ENCODE results near the gene KCNJ16. TPM values are rescaled to one million over a fixed set of nuclear protein-coding genes. Genes with fewer than 3 reads are reported as not detected.

KCNJ16 gene
- total RNA-seq, 1 donor from 2014 or later = 0.23 TPM

DNA sequence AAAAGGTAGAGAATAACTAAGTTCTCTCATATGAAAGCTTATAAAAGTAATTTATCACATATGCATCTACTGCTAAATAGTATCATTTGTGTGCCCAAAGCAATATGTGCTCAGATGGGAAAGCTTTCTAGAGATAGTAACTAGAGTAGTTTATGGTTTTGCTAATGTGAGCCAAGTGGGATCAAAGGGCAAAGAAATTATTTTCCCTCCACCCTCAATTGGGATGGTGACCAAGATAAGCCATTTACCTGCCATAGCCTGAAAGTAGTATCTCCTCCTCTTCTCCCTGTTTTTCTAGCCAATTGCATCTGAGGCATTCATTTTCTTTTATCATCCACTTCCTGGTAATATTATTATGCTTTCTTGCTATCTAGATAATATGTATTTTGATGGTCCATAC is 41.9 kb upstream of the KCNJ16 start:
- Mint-ChIP-seq H3K4me3 (ENCODE audit: unreplicated experiment) (no peak overlapping the region), H3K27ac (ENCODE audit: unreplicated experiment) (no peak overlapping the region), H3K4me1 (ENCODE audit: unreplicated experiment) (peaks cover 5% of the 10 kb centered on the region), H3K36me3 (ENCODE audit: low read depth, unreplicated experiment) (no peaks in the 10 kb centered on the region), H3K9me3 (ENCODE audit: unreplicated experiment) (no peaks in the 10 kb centered on the region), H3K27me3 (ENCODE audit: unreplicated experiment) (no peaks in the 10 kb centered on the region)
- TF ChIP-seq CTCF (IDR thresholded peaks at IDR 0.05; ENCODE audit: unreplicated experiment) = no peak
- no peak for DNase-seq (ENCODE audit: low spot score)

DNA sequence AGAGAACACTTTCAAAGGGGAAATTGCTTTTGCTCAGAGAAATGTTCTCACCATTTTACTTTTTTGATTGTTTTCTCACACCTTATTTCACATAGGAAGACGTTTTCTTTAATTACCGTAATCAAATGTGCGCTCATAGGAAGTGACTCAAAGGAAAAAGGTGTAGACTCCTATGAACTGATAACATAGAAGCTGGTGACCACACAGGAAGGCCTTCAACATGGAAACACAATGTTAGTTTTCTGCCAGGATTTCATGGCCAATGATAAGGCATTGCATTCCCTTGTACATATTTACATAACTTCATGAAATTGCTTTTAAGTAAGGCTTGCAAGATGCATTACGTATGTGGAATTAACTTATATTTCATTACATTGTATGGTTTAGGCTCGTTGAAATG is 40.9 kb upstream of the KCNJ16 start:
- no peak for DNase-seq (ENCODE audit: low spot score)
- no peaks in the 10 kb centered on the region for H3K27me3 Mint-ChIP-seq (ENCODE audit: unreplicated experiment)
- no peaks in the 10 kb centered on the region for H3K9me3 Mint-ChIP-seq (ENCODE audit: unreplicated experiment)
- no peak overlapping the region for H3K4me3 Mint-ChIP-seq (ENCODE audit: unreplicated experiment)
- H3K36me3 Mint-ChIP-seq (ENCODE audit: low read depth, unreplicated experiment) = no peaks in the 10 kb centered on the region
- peaks cover 5% of the 10 kb centered on the region for H3K4me1 Mint-ChIP-seq (ENCODE audit: unreplicated experiment)
- no peak for TF ChIP-seq CTCF (IDR thresholded peaks at IDR 0.05; ENCODE audit: unreplicated experiment)
- no peak overlapping the region for H3K27ac Mint-ChIP-seq (ENCODE audit: unreplicated experiment)

DNA sequence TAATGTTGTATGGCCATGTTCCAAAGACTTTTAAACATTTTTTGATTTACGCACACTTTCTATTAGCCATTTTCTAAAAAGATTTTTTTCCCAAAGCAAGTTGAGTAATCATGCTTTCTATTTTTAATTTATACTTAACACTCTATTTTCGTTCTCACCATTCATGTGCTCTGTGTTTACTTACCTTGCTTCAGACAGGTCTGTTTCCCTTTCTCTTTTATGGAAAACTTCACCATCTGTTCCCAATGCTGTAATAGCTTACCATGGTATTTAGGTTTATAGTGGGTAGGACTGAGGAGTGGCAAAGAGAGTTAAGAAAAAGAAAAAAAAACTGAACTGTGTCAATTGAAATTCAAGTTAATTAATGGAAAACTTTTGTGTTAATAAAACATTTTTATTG is 37.5 kb upstream of the KCNJ16 start:
- Mint-ChIP-seq H3K36me3 (ENCODE audit: low read depth, unreplicated experiment) (no peaks in the 10 kb centered on the region), H3K27me3 (ENCODE audit: unreplicated experiment) (no peaks in the 10 kb centered on the region), H3K4me3 (ENCODE audit: unreplicated experiment) (no peak overlapping the region)

DNA sequence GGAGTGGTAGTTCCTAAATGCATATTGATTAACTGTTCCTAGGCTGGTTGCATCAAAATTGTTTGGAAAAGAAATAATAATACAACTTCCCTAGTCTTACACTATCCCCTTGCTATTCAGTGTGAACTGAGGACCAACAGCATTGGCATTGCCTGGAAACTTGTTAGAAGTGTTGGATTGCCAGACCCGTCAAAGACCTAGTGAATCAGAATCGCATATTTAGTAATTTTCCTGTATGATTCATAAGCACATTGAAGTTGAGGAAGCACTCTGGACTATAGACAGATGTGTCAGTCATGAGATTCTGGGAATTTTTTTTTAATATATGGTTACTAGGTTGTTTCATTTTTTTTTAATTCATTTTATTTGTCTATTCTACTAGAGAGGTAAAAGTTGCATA is 34.7 kb upstream of the KCNJ16 start:
- Mint-ChIP-seq H3K27me3 (ENCODE audit: unreplicated experiment) (no peaks in the 10 kb centered on the region), H3K4me1 (ENCODE audit: unreplicated experiment) (no peaks in the 10 kb centered on the region), H3K4me3 (ENCODE audit: unreplicated experiment) (no peak overlapping the region), H3K36me3 (ENCODE audit: low read depth, unreplicated experiment) (no peaks in the 10 kb centered on the region), H3K9me3 (ENCODE audit: unreplicated experiment) (no peaks in the 10 kb centered on the region), H3K27ac (ENCODE audit: unreplicated experiment) (no peak overlapping the region)
- no peak for TF ChIP-seq CTCF (IDR thresholded peaks at IDR 0.05; ENCODE audit: unreplicated experiment)
- DNase-seq (ENCODE audit: low spot score) = no peak

More for the DNA sequence above, 37.5 kb upstream of the KCNJ16 start:
- no peak overlapping the region for H3K27ac Mint-ChIP-seq (ENCODE audit: unreplicated experiment)
- H3K9me3 Mint-ChIP-seq (ENCODE audit: unreplicated experiment) = no peaks in the 10 kb centered on the region
- peaks cover 5% of the 10 kb centered on the region for H3K4me1 Mint-ChIP-seq (ENCODE audit: unreplicated experiment)
- no peak for DNase-seq (ENCODE audit: low spot score)
- TF ChIP-seq CTCF (IDR thresholded peaks at IDR 0.05; ENCODE audit: unreplicated experiment) = no peak

GRCh38 chr17:70041061-70041460 is 34.0 kb upstream of the KCNJ16 start:
- no peaks in the 10 kb centered on the region for H3K4me1 Mint-ChIP-seq (ENCODE audit: unreplicated experiment)
- H3K9me3 Mint-ChIP-seq (ENCODE audit: unreplicated experiment) = no peaks in the 10 kb centered on the region
- DNase-seq (ENCODE audit: low spot score) = no peak
- H3K36me3 Mint-ChIP-seq (ENCODE audit: low read depth, unreplicated experiment) = no peaks in the 10 kb centered on the region
- no peaks in the 10 kb centered on the region for H3K27me3 Mint-ChIP-seq (ENCODE audit: unreplicated experiment)
- H3K4me3 Mint-ChIP-seq (ENCODE audit: unreplicated experiment) = no peak overlapping the region
- no peak overlapping the region for H3K27ac Mint-ChIP-seq (ENCODE audit: unreplicated experiment)
- TF ChIP-seq CTCF (IDR thresholded peaks at IDR 0.05; ENCODE audit: unreplicated experiment) = no peak
